Inflammatory macrophage (primary cell): ENCODE data around the gene MRPS33.
"Not testable (repeated sequence)": the region's sequence is repeated elsewhere in the genome, so short reads cannot be mapped to it uniquely, and the experiment has no call there.

Experiments used
- DNase-seq, 2 donors: peaks; one replicate each; pipeline ENCODE4 v3.0.0-alpha.2; 2020 to 2022

Gene MRPS33

DNA sequence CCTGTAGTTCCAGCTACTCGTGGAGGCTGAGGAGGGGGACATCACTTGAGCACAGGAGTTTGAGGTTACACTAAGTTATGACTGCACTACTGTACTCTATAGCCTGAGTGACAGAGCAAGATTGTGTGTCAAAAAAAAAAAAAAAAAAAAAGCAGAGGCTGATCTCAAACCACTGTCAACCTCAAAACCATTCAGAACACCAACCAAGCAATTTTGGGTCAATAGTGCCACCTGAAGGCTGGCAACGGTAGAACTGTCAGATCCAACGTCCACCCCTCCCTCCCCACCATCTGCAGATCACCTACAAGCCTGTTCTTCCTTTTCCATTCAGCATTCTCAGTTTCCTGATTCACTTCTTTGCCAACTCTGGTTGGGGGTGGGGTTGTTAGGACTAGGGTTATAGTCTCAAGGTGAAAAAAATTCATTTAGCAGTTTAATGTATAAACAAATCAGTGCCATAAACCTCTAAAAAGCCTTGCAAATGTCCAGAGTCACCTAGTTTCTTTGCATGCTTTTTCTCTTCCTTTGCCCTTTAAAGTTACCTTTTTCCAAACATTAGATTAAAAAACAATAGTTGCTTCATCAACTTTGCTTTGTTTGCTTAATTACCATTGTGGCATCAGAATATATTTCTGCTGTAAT lies 2.6 kb downstream of the MRPS33 start:
- peak; percentile 42 to 59 for DNase-seq

- no peak for DNase-seq
These were observed 3.3 kb downstream of the MRPS33 start for GRCh38 chr7:141011443-141011842.

- no peak for DNase-seq
These were observed 11.3 kb downstream of the MRPS33 start for GRCh38 chr7:141003172-141004065.

DNA sequence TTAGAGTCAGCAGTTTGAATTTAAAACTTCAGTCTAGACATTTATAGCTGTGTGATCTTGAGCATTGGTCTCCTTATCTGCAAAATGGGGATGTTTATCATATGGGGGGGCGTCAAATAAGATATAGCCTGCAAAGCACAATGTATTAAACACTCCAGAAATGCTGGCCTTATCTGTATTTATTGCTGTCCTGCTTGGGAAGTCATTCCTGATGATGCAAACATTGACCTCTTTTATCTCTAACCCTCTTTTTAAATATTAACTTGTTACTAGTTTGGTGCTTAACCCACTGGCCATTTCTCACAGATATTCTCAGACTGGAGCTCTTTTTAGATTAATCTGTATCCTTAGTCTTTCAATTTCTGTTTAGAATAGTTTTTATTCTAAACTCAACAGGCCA lies 13.2 kb downstream of the MRPS33 start:
- DNase-seq = no peak

DNA sequence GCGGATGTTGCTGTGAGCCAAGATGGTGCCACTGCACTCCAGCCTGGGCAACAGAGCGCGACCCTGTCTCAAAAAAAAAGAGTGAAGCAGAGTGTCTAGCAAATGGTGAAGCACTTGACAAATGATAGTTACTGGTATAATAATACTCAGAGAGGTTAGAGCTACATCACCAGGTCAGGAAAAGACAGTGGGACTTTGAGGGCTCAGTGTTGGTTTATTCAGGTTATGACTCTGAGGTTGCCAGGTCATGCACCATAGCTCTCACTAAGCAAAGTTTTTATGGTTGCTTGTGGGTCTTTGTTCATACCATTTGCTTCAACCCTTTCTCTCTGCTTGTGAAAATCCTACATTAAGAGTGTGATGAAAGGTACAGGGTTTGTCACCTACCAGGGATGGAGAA lies 13.6 kb downstream of the MRPS33 start:
- DNase-seq = no peak

GRCh38 chr7:140998715-140999114 lies 16.0 kb downstream of the MRPS33 start:
- DNase-seq = no peak

DNA sequence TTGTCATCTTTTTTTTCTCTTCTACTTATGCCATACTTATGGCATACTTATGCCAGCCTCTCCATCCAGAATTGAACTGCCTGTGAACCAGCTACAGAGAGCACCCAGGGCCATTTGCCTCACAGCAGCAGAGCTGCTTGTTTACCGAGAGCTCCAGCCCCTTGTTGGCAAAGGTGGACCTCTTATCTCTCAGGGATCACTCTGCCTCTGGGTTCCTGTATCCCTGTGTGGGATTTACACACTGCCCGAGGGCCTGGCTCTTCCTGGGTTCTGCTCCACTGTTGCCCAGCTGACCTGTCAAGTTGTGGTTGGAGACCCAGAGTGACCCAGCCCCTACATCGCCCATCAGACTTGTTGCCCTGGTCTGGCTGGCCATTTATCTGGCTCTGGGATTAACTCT lies 22.3 kb downstream of the MRPS33 start:
- no peak for DNase-seq

- DNase-seq = no peak
These were observed 24.4 kb downstream of the MRPS33 start for GRCh38 chr7:140990193-140990962.

GRCh38 chr7:140989068-140989467 lies 25.7 kb downstream of the MRPS33 start:
- no peak for DNase-seq

- peak; percentile 34 to 38 for DNase-seq
These were observed 30.9 kb downstream of the MRPS33 start for GRCh38 chr7:140983802-140984201.

DNA sequence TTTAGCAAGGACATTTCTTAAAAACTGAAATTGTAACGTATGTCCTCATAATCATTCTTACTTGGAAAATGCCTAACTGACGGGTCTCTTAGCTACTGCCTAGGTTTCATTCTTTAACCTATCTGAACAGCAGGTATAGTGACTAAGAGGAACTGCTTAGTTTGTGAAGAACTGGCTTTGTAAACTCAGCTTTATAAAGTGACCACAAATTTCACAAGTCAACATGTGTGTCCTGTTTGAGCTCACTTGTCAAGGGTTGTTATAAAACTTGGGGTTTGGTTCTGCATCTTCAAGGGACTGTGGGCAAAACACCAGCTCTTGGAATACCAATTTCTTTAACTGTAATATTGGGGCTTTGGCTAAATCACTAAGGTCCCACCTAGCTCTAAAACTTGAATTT lies 32.2 kb downstream of the MRPS33 start:
- peak; percentile 62 to 76 for DNase-seq

- peak; percentile 44 to 53 for DNase-seq
These were observed 32.8 kb downstream of the MRPS33 start for GRCh38 chr7:140981951-140982350.

DNA sequence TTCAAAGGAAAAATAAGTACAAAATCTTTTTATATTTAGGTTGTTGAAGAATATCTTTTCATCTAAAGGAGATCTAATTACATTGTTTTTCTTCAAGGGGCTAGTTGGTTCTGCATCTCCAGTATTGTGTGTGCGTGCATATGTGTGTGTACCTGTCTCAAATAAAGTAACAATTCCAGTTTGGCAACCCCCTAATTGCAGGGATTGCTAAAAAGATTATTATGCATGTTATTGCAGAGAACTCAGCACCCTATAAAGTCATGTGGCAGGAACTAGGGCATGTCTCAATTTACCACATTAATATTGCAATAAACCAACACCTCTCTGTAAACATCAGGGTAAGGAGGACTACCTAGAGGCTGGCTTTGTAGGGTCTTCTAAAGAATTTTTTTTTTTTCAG lies 37.0 kb downstream of the MRPS33 start:
- DNase-seq = peak in 1 of 2 donors; percentile 10

DNA sequence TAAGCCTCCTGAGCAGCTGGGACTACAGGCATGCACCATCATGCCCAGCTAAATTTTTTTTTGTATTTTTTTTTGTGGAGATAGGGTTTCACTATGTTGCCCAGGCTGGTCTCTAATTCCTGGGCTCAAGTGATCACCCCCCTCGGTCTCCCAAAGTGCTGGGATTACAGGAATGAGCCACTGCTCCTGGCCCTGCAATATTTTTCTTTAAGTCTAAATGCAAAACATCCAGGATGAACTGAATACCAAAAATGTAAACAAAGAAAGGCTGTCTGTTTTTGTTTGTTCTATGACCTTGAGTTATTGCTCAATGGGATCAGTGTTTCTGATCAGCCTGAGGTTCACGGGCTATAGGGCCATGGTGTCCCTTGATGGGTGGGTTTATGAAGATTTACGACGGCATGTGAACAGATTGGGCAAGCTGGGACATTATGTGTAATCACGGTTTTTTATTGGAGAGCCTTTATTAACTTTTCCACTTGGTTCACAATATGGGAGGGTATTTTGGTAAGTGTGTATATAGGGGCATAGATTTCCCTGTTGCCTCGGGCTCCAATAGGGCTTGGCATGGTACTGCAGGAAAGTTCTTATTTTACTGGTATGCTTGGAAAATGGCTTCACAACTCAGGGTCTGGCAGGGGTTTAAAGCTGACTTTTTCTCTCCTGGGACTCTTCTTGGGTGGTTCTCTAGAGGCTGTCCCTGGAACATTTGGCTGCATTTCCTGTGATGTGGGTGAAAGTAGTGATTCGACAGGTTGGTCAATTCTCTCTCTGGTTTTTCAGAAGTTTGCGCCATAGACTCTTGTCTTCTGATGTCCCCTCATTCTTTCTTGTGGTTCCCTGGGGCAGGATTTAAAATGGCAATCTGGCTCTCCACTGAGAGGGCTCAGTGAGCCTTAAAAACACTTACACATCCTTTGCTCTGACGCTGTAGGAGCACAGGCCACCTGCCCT lies 41.6 kb downstream of the MRPS33 start:
- no peak for DNase-seq

DNA sequence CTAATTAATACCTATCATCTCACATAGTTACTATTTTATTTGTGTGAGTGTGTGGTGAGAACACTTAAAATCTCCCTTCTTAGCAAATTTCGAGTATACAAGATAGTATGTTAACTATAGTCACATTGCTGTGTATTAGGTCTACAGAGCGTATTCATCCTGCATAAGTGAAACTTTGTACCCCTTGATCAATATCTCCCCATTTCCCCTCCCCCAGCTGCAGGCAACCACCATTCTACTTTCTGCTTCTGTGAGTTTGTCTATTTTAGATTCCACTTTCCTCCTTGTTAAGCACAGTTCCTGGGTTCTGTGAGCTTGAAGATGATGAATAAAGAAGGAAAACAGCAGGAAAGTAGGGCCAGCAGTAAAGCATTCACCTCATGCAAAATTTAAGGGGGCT lies 42.4 kb downstream of the MRPS33 start:
- no peak for DNase-seq

DNA sequence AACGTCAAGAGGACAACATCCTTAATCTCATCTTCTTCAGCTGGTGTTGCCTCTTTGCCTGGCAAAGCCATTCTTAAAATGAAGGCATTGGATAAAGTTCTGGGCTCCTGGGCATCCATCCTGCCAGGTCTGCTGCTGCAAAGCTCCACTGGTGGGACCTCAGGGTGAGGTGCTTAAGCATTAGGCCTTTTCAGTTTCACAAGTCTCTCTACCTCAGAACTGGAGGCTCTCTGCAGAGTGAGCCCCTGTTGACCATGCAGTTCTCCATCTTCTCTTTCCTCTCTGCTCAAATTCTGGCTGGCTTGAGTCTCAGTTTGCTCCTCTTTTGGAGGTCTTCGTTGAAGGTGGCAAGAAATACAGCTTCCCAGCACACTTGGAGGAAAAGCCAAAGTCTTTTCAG lies 47.3 kb downstream of the MRPS33 start:
- DNase-seq = no peak

DNA sequence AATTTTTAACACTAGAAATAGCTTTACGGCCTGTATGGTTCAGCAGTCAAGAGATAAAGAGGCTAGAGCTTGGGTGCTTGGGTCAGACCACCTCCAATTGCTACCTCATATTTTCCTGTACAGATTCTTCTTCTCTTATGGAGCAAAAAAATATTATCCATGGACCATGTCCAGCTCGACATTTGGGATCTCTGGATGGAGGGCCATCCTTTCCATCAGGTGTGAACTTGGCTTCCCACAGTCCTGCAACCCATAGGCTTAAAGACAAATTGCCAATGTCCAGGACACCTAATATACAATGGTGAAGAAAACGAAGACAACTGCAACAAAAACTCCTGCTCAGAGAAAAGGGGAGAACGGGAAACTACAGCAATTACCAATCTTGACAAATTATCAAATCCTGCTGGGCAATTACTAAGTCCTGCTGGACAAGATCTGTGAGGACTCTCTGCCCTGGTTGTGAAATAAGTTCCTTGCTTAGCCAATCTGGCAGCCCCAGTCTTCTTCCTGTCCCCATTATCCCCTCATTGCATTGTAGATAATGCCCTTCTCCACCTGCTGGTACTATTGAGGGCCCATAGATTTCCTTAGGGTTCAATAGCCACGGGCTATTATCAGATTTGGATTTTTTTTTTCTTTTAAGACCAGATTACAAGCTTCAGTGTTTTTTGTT lies 48.1 kb downstream of the MRPS33 start:
- no peak for DNase-seq

DNA sequence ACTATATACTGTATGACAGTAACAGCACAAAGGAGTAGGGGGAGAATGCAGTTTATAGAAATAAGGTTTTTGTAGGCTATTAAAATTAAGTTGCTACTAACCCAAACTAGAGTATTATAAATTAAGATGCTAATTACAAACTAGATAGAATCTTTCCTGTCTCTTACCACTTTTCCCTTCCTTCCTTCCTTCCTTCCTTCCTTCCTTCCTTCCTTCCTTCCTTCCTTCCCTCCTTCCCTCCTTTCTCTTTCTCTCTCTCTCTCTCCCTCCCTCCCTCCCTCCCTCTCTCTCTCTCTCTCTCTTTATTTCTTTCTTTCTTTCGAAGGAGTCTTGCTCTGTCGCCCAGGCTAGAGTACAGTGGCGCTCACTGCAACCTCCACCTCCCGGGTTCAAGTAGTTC lies 53.6 kb downstream of the MRPS33 start:
- no peak for DNase-seq

DNA sequence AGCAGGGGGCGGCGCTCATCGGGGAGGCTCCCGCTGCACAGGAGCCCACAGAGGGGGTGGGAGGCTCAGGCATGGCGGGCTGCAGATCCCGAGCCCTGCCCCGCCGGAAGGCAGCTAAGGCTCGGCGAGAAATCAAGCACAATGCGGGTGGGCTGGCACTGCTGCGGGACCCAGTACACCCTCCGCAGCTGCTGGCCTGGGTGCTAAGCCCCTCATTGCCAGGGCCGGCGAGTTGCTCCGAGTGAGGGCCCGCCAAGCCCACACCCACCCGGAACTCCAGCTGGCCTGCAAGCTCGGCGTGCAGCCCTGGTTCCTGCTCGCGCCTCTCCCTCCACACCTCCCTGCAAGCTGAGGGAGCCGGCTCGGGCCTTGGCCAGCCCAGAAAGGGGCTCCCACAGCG lies 57.8 kb downstream of the MRPS33 start:
- DNase-seq = not testable (repeated sequence)
